Measurements from ENCODE around the gene LHX3.
"Not testable (repeated sequence)": the region's sequence is repeated elsewhere in the genome, so short reads cannot be mapped to it uniquely, and the experiment has no call there.

Gene LHX3

DNA sequence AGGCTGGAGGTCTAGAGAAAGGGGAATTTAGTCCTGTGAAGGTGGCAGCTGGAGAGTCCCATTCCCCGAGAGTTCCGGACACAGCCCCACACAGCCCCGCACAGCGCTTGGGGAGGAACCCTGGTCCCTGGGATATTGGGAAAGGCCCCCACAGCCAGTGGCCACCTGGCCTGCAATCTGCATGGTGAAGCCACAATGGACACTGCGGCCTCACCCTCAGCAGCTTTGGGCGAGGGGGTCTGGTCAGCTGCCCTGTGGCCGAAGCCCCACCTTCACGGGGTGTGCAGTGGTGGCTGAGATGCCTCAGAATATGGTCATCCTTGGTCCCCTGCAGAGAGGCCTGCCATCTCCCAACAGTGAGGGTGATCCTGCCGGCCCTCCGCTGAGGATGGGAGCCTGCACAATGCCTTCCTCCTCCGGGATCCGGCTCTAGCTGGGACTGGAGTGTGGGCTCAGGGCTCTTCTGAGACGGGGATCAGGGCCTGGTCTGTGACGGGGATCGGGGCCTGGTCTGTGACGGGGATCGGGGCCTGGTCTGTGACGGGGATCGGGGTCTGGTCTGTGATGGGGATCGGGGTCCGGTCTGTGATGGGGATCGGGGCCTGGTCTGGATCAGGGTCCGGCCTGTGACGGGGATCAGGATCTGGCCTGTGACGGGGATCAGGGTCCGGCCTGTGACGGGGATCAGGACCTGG lies 52.9 kb downstream of the LHX3 start:
- no peak for DNase-seq

DNA sequence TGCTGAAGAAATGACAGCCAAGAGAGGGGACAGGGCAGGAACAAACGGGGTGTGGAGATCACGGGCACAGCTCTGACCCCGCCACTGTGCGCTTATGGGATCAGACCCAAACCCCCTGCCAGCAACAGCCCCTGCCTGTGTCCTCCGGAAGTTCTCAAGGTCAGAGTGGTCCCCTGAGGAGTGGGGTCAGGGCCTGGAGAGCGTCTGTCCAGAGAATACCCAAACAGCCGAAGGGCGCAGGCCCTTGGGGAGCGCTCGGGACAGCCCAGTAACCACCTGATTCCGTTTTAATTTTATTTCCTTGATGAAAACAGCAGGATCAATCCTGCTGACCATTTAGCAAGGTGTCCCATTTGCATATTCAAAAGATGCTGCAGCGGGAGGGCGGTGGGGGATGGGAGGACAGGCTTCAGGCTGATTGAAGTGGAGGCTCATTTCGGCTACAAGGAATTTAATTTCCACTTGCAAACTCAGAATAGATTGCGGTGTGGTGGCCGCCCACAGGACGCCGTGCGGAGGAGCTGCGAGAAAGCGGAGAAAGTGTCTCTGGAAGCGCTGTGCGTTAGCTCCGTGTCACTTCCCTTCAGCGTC lies 53.6 kb downstream of the LHX3 start:
- no peak for DNase-seq

DNA sequence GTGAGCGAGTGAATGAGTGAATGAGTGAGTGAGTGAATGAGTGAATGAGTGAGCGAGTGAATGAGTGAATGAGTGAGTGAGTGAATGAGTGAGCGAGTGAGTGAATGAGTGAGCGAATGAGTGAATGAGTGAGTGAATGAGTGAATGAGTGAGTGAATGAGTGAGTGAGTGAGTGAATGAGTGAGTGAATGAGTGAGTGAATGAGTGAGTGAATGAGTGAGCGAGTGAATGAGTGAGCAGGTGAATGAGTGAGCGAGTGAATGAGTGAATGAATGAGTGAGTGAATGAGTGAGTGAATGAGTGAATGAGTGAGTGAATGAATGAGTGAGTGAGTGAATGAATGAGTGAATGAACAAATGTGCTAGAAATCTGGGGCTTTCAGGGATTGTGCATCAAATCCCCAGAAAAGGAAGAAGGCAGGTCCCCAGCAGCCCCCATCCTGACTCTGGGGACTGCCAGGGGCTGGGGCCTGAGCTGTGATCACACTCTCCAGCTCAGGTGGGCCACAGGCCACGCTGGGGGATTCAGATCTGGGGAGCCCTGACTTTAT lies 54.2 kb downstream of the LHX3 start:
- DNase-seq: not testable (repeated sequence)

DNA sequence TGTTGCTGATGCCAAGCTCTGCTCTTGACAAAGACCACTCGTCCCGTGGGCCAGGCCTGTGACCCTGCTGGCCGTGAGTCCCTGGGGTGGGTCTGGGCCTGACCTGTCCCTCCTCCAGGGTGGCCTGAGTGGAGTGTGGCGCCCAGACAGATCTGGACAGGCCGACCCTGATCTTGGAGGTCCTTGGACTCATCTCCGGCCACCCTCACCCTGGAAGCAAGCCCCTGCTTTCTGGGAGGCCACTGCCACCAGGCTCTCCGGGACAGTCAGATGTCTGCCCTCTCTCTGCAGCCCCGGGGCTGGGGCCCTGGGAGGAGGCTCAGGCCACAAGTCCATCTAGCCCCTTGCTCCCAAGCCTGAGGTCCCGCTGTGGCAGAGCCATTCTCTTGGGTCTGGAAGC lies 55.1 kb downstream of the LHX3 start:
- DNase-seq: no peak

DNA sequence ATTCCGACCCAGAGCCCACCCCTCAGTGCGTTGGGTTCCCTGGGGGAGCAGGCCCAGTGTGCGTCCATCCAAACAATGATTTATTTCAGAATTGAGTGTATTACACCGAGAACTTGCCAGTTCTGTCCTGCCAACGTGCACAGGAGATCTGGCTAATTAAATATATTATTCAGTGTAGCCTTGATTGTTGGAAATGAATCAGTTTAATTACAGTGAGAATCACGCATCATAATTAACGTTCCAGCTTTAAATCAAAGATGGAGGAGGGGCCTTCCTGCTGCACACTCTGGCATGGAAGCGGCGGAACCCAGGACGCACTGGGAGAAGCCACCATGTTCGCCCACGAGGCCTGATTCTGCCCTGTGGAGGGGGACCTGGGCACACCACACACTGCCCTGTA lies 55.6 kb downstream of the LHX3 start:
- DNase-seq: no peak

DNA sequence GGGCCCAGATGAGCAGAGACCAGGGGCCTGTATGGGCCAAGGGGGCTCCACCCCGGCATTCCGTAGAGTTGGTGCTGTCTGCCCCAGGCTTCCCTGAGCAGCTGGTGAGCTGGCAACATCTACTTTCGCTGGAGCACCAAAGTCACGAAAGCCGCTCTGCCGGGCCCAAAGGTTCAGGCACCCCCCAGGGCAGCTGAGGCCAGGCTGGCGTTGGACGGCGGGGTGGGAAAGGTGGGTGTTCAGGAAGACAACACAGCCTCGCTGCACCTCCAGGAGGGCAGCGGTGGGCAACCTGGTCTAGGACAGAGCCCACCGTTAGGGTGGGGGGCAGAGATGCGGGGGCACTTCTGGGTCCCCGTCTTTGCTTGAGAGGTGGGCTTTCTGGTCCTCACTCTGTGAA lies 56.2 kb downstream of the LHX3 start:
- no peak for DNase-seq

DNA sequence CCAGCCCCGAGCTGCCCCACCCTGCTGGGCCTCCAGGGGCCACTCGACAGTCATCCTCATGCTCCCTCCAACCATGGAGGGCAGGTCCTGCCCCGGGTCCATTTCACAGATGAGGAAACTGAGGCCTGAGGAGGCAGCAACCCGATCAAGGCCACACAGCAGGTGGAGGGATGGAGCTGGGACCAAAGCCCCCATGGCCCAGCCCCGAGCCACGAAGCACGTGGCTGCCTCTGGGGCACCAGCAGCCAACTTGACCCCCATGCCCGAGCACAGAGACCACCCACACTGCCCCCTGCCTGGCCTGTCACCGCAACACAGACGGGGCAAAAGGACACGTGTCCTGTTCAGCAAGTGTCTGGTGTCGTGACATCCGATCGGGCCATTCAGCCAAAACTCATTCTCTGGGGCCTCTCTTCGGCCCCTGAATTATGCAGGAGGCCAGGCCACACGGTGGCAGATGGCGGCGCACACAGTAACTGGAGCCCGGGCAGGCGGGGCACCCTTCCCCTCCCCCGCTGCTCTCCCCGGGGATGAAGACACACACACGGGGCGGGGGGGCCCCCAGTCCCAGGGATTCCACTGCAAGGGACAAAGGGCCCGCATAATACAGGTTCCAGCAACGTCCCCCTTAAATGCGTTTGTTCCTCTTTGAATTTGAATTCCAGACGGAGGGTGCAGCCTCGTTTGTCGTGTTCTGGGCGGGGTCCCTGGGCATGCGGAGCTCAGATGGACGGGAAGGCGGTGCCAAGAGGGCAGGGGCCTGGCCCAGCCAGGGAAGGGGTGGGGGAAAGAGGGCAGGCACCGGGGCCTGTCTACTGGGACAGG lies 56.8 kb downstream of the LHX3 start:
- DNase-seq: no peak

DNA sequence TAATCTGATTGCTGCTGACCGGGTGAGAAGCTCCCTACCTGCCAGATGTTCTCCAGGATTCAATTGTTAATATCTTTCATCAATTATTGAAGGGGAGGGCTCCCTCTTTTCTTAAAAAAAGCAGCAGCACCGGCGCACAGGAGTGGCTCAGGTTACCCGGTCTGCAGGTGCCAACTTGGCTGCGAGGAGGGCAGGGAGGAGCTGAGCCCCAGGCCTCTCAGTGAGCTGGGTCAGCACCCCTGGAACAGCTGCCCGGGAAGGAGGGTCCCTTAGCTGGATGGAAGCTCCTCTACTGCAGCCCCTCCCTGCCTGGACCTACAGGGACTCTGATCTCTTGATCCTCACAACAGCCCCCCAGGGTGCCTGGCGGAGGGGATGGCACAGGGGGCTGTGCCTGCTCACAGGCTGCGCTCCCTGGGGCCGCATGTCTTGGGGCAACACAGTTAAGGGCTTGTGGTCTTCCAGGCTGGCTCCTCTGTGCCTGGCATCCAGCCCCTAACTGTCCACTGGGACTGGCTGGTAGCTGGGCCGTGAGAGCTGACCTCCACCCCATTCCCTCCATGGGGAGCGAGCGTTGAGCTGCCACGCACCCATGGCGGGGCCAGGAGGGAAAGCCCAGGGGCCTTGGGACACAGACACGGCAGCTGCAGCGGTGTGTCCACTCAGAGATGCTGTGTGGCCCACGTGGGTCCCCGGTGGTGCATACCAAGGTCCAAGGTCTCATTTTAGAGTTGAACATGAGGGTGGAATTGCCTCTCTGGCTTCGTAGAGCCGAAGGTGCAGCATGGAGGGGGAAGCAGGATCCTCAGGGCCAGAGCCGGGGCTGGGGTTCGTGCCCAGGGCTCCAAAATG lies 57.7 kb downstream of the LHX3 start:
- no peak for DNase-seq

Measured in GF-D8 (cell line).